ENCODE data around the gene MAP3K10.

MAP3K10 gene

GRCh38 chr19:40240332-40240731 lies 49.1 kb downstream of the MAP3K10 start:
- H3K9me3 ChIP-seq (ENCODE audit: control insufficient read depth, low read length): no peaks in the 10 kb centered on the region
- no peaks in the 10 kb centered on the region for H3K4me1 ChIP-seq (ENCODE audit: control insufficient read depth, insufficient read depth, low read length)
- WGBS, 2 experiments: 95 to 96% methylated on average over 6 of the region's 6 CpGs
- peaks cover 32% of the 10 kb centered on the region for H3K36me3 ChIP-seq (ENCODE audit: control insufficient read depth, insufficient read depth, low read length)
- H3K4me3 ChIP-seq (ENCODE audit: insufficient read depth, low read depth, low read length): no peak overlapping the region
- H3K27me3 ChIP-seq (ENCODE audit: control insufficient read depth, insufficient read depth, low read length, poor library complexity, severe bottlenecking): no peaks in the 10 kb centered on the region
- no peak overlapping the region for H3K27ac ChIP-seq (ENCODE audit: insufficient read depth, low read depth, low read length, poor library complexity, severe bottlenecking)

GRCh38 chr19:40241125-40241808 lies 50.0 kb downstream of the MAP3K10 start:
- no peak overlapping the region for H3K27ac ChIP-seq (ENCODE audit: insufficient read depth, low read depth, low read length, poor library complexity, severe bottlenecking)
- no peaks in the 10 kb centered on the region for H3K4me1 ChIP-seq (ENCODE audit: control insufficient read depth, insufficient read depth, low read length)
- no peak overlapping the region for H3K4me3 ChIP-seq (ENCODE audit: insufficient read depth, low read depth, low read length)
- no peaks in the 10 kb centered on the region for H3K9me3 ChIP-seq (ENCODE audit: control insufficient read depth, low read length)
- 95 to 96% methylated on average over 12 of the region's 12 CpGs for WGBS, 2 experiments
- H3K36me3 ChIP-seq (ENCODE audit: control insufficient read depth, insufficient read depth, low read length): peaks cover 27% of the 10 kb centered on the region
- H3K27me3 ChIP-seq (ENCODE audit: control insufficient read depth, insufficient read depth, low read length, poor library complexity, severe bottlenecking): no peaks in the 10 kb centered on the region

- Histone ChIP-seq H3K27ac (ENCODE audit: insufficient read depth, low read depth, low read length, poor library complexity, severe bottlenecking) (no peak overlapping the region), H3K36me3 (ENCODE audit: control insufficient read depth, insufficient read depth, low read length) (peaks cover 24% of the 10 kb centered on the region), H3K27me3 (ENCODE audit: control insufficient read depth, insufficient read depth, low read length, poor library complexity, severe bottlenecking) (no peaks in the 10 kb centered on the region), H3K9me3 (ENCODE audit: control insufficient read depth, low read length) (no peaks in the 10 kb centered on the region), H3K4me3 (ENCODE audit: insufficient read depth, low read depth, low read length) (no peak overlapping the region), H3K4me1 (ENCODE audit: control insufficient read depth, insufficient read depth, low read length) (no peaks in the 10 kb centered on the region)
- 94 to 95% methylated on average over 21 of the region's 21 CpGs for WGBS, 2 experiments
These were observed 50.7 kb downstream of the MAP3K10 start for GRCh38 chr19:40241809-40242384.

GRCh38 chr19:40242480-40242879 lies 51.3 kb downstream of the MAP3K10 start:
- H3K27me3 ChIP-seq (ENCODE audit: control insufficient read depth, insufficient read depth, low read length, poor library complexity, severe bottlenecking): no peaks in the 10 kb centered on the region
- WGBS, 2 experiments: 94 to 96% methylated on average over 12 of the region's 12 CpGs
- H3K27ac ChIP-seq (ENCODE audit: insufficient read depth, low read depth, low read length, poor library complexity, severe bottlenecking): no peak overlapping the region
- H3K4me1 ChIP-seq (ENCODE audit: control insufficient read depth, insufficient read depth, low read length): no peaks in the 10 kb centered on the region
- no peaks in the 10 kb centered on the region for H3K9me3 ChIP-seq (ENCODE audit: control insufficient read depth, low read length)
- peaks cover 18% of the 10 kb centered on the region for H3K36me3 ChIP-seq (ENCODE audit: control insufficient read depth, insufficient read depth, low read length)
- H3K4me3 ChIP-seq (ENCODE audit: insufficient read depth, low read depth, low read length): no peak overlapping the region

GRCh38 chr19:40243181-40243580 lies 52.0 kb downstream of the MAP3K10 start:
- Histone ChIP-seq H3K9me3 (ENCODE audit: control insufficient read depth, low read length) (no peaks in the 10 kb centered on the region), H3K27ac (ENCODE audit: insufficient read depth, low read depth, low read length, poor library complexity, severe bottlenecking) (no peak overlapping the region), H3K4me3 (ENCODE audit: insufficient read depth, low read depth, low read length) (no peak overlapping the region), H3K27me3 (ENCODE audit: control insufficient read depth, insufficient read depth, low read length, poor library complexity, severe bottlenecking) (no peaks in the 10 kb centered on the region), H3K36me3 (ENCODE audit: control insufficient read depth, insufficient read depth, low read length) (peaks cover 12% of the 10 kb centered on the region), H3K4me1 (ENCODE audit: control insufficient read depth, insufficient read depth, low read length) (no peaks in the 10 kb centered on the region)
- WGBS, 2 experiments: 85 to 94% methylated on average over 2 of the region's 2 CpGs

- 91% methylated on average over 11 to 12 of the region's 12 CpGs for WGBS, 2 experiments
- no peaks in the 10 kb centered on the region for H3K4me1 ChIP-seq (ENCODE audit: control insufficient read depth, insufficient read depth, low read length)
- H3K36me3 ChIP-seq (ENCODE audit: control insufficient read depth, insufficient read depth, low read length): peaks cover 9% of the 10 kb centered on the region
- no peaks in the 10 kb centered on the region for H3K27me3 ChIP-seq (ENCODE audit: control insufficient read depth, insufficient read depth, low read length, poor library complexity, severe bottlenecking)
- no peak overlapping the region for H3K27ac ChIP-seq (ENCODE audit: insufficient read depth, low read depth, low read length, poor library complexity, severe bottlenecking)
- H3K9me3 ChIP-seq (ENCODE audit: control insufficient read depth, low read length): no peaks in the 10 kb centered on the region
- H3K4me3 ChIP-seq (ENCODE audit: insufficient read depth, low read depth, low read length): no peak overlapping the region
These were observed 53.5 kb downstream of the MAP3K10 start for GRCh38 chr19:40244579-40245317.

- Histone ChIP-seq H3K4me3 (ENCODE audit: insufficient read depth, low read depth, low read length) (no peak overlapping the region), H3K4me1 (ENCODE audit: control insufficient read depth, insufficient read depth, low read length) (no peaks in the 10 kb centered on the region), H3K27ac (ENCODE audit: insufficient read depth, low read depth, low read length, poor library complexity, severe bottlenecking) (no peak overlapping the region), H3K9me3 (ENCODE audit: control insufficient read depth, low read length) (no peaks in the 10 kb centered on the region), H3K27me3 (ENCODE audit: control insufficient read depth, insufficient read depth, low read length, poor library complexity, severe bottlenecking) (no peaks in the 10 kb centered on the region), H3K36me3 (ENCODE audit: control insufficient read depth, insufficient read depth, low read length) (peaks cover 9% of the 10 kb centered on the region)
- WGBS, 2 experiments: 92 to 93% methylated on average over 9 of the region's 9 CpGs
These were observed 54.4 kb downstream of the MAP3K10 start for GRCh38 chr19:40245506-40246128.

- Histone ChIP-seq H3K36me3 (ENCODE audit: control insufficient read depth, insufficient read depth, low read length) (peaks cover 7% of the 10 kb centered on the region), H3K4me1 (ENCODE audit: control insufficient read depth, insufficient read depth, low read length) (no peaks in the 10 kb centered on the region), H3K9me3 (ENCODE audit: control insufficient read depth, low read length) (no peaks in the 10 kb centered on the region), H3K27ac (ENCODE audit: insufficient read depth, low read depth, low read length, poor library complexity, severe bottlenecking) (no peak overlapping the region), H3K27me3 (ENCODE audit: control insufficient read depth, insufficient read depth, low read length, poor library complexity, severe bottlenecking) (no peaks in the 10 kb centered on the region), H3K4me3 (ENCODE audit: insufficient read depth, low read depth, low read length) (no peak overlapping the region)
- 93 to 98% methylated on average over 16 of the region's 16 CpGs for WGBS, 2 experiments
These were observed 55.3 kb downstream of the MAP3K10 start for GRCh38 chr19:40246292-40247073.

GRCh38 chr19:40247178-40247577 lies 56.0 kb downstream of the MAP3K10 start:
- H3K27me3 ChIP-seq (ENCODE audit: control insufficient read depth, insufficient read depth, low read length, poor library complexity, severe bottlenecking): no peaks in the 10 kb centered on the region
- no peak overlapping the region for H3K4me3 ChIP-seq (ENCODE audit: insufficient read depth, low read depth, low read length)
- WGBS, 2 experiments: 94% methylated on average over 6 of the region's 6 CpGs
- H3K4me1 ChIP-seq (ENCODE audit: control insufficient read depth, insufficient read depth, low read length): no peaks in the 10 kb centered on the region
- H3K27ac ChIP-seq (ENCODE audit: insufficient read depth, low read depth, low read length, poor library complexity, severe bottlenecking): no peak overlapping the region
- H3K9me3 ChIP-seq (ENCODE audit: control insufficient read depth, low read length): no peaks in the 10 kb centered on the region
- no peaks in the 10 kb centered on the region for H3K36me3 ChIP-seq (ENCODE audit: control insufficient read depth, insufficient read depth, low read length)
